A673 (cell line): ENCODE results near the gene THRSP. TPM values are rescaled to one million over a fixed set of nuclear protein-coding genes. Genes with fewer than 3 reads are reported as not detected.

Source experiments
- BruUV-seq: library from RNA; stranded (reverse); fragments of 400-500 nt; replicated peaks from 2 replicates; lab custom pipeline; 2021; lab: Mats Ljungman, UMichigan
- CTCF ChIA-PET: fragments of 300-600 bp; sonication (Branson Sonifier 250); formaldehyde crosslinking; loops from one replicate; lab custom pipeline; 2022; ENCODE audit warnings: antibody characterized with exemption; lab: Charles Lee
- POLR2A ChIA-PET: fragments of 300-600 bp; sonication (Branson Sonifier 250); formaldehyde crosslinking; loops from one replicate; lab custom pipeline; 2022; ENCODE audit warnings: antibody characterized with exemption; ENCODE audit not compliant: low non-redundant PET; lab: Charles Lee
- DNase-seq: peaks from one replicate; pipeline ENCODE4 v3.0.0-alpha.2; 2015; ENCODE audit warnings: low spot score
- H3K27ac ChIP-seq: fragments of 200-600 bp; sonication (generic); 2 replicates; pipeline ENCODE4 v1.5.1; 2016; ENCODE audit warnings: mixed run types, low read depth, mild to moderate bottlenecking, mixed read lengths, antibody characterized with exemption, low read length; ENCODE audit not compliant: poor library complexity, severe bottlenecking
- H3K27me3 ChIP-seq: fragments of 200-600 bp; sonication (generic); replicated peaks from 2 replicates; pipeline ENCODE4 v1.6.1; 2017; ENCODE audit warnings: mixed run types, low read depth, mild to moderate bottlenecking, mixed read lengths, antibody characterized with exemption, low read length; ENCODE audit not compliant: insufficient read depth, poor library complexity
- H3K36me3 ChIP-seq: fragments of 200-600 bp; sonication (generic); 2 replicates; pipeline ENCODE4 v1.6.1; 2016; ENCODE audit warnings: mixed run types, mild to moderate bottlenecking, mixed read lengths, antibody characterized with exemption, low read length; ENCODE audit not compliant: insufficient read depth, poor library complexity, severe bottlenecking
- H3K4me1 ChIP-seq: fragments of 200-600 bp; sonication (generic); 2 replicates; pipeline ENCODE4 v1.6.1; 2017; ENCODE audit warnings: mixed run types, mild to moderate bottlenecking, mixed read lengths, antibody characterized with exemption, low read length; ENCODE audit not compliant: insufficient read depth, poor library complexity, severe bottlenecking
- H3K4me3 ChIP-seq: fragments of 200-600 bp; sonication (generic); 2 replicates; pipeline ENCODE4 v1.5.1; 2016; ENCODE audit warnings: low read depth, mixed run types, mild to moderate bottlenecking, mixed read lengths, low read length; ENCODE audit not compliant: poor library complexity, severe bottlenecking
- H3K9me3 ChIP-seq: fragments of 200-600 bp; sonication (generic); 2 replicates; pipeline ENCODE4 v1.6.1; 2016; ENCODE audit warnings: mixed run types, low read depth, mild to moderate bottlenecking, mixed read lengths, antibody characterized with exemption, low read length; ENCODE audit not compliant: poor library complexity, severe bottlenecking
- CTCF ChIP-seq: fragments of 300-800, 200-600 bp; sonication (generic); conservative IDR thresholded peaks from 2 replicates; pipeline ENCODE4 v1.5.1; 2017; ENCODE audit warnings: low read depth, mild to moderate bottlenecking, antibody characterized with exemption, low read length, moderate library complexity, mixed read lengths
- EZH2 ChIP-seq: fragments of 200-600 bp; sonication (generic); IDR thresholded peaks from 2 replicates; pipeline ENCODE4 v1.6.1; 2017; ENCODE audit warnings: borderline replicate concordance, low read depth, mild to moderate bottlenecking, mixed read lengths, antibody characterized with exemption, low read length; ENCODE audit not compliant: poor library complexity, severe bottlenecking
- intact Hi-C: fragments of 100-400 bp; cut with micrococcal nuclease; formaldehyde crosslinking; loops from one replicate; pipeline ENCODE4 v1.10.0; 2022; ENCODE audit not compliant: unreplicated experiment
- total RNA-seq: library from RNA; stranded (reverse); gene quantifications from 2 replicates; pipeline ENCODE4 v1.2.3, GENCODE V29; 2021

Gene THRSP
- total RNA-seq, 1 experiment from 2014 or later = not detected

GRCh38 chr11:78078218-78079167 lies 14.8 kb downstream of the THRSP start:
- ChIA-PET POLR2A (no interaction called here), CTCF (interaction anchor here (0.6 kb wide), 2 partner anchors 26 to 135 kb away, joined by 3 to 6 read pairs; no protein-coding TSS in a partner anchor)
- H3K4me3 ChIP-seq = peak overlapping the region; percentile 81
- no peak for DNase-seq
- no peaks in the 10 kb centered on the region for H3K27me3 ChIP-seq
- intact Hi-C loops = loop anchor here (5.0 kb wide), 1 partner anchor 59 kb away; the partner anchor contains the start of gene ALG8
- no peaks in the 10 kb centered on the region for H3K36me3 ChIP-seq
- no peak for TF ChIP-seq EZH2
- TF ChIP-seq CTCF = no peak
- H3K4me1 ChIP-seq = no peaks in the 10 kb centered on the region
- H3K27ac ChIP-seq = peak overlapping the region; percentile 88
- no peaks in the 10 kb centered on the region for H3K9me3 ChIP-seq
- no TSS peak for BruUV-seq

GRCh38 chr11:78079232-78080083 lies 15.8 kb downstream of the THRSP start, which contains the start of gene NDUFC2:
Gene NDUFC2, minus strand, starts transcription at chr11:78079862. Its CDS starts 118 bp downstream, at chr11:78079744.
- Histone ChIP-seq H3K4me1 (no peaks in the 10 kb centered on the region), H3K36me3 (no peaks in the 10 kb centered on the region), H3K27ac (peak within 1 kb of the TSS; percentile 88), H3K9me3 (no peaks in the 10 kb centered on the region), H3K27me3 (no peaks in the 10 kb centered on the region), H3K4me3 (peak within 1 kb of the TSS; percentile 81)
- no peak for TF ChIP-seq EZH2
- no peak for TF ChIP-seq CTCF
- BruUV-seq = TSS peak; percentile 79
- DNase-seq = peak; percentile 91
- POLR2A ChIA-PET = no interaction called here
- intact Hi-C loops = loop anchor here (5.0 kb wide), 1 partner anchor 58 kb away; the partner anchor contains the start of gene ALG8
- CTCF ChIA-PET = no interaction called here
